ENCODE measurements around the gene WIPF1.

WIPF1 gene

DNA sequence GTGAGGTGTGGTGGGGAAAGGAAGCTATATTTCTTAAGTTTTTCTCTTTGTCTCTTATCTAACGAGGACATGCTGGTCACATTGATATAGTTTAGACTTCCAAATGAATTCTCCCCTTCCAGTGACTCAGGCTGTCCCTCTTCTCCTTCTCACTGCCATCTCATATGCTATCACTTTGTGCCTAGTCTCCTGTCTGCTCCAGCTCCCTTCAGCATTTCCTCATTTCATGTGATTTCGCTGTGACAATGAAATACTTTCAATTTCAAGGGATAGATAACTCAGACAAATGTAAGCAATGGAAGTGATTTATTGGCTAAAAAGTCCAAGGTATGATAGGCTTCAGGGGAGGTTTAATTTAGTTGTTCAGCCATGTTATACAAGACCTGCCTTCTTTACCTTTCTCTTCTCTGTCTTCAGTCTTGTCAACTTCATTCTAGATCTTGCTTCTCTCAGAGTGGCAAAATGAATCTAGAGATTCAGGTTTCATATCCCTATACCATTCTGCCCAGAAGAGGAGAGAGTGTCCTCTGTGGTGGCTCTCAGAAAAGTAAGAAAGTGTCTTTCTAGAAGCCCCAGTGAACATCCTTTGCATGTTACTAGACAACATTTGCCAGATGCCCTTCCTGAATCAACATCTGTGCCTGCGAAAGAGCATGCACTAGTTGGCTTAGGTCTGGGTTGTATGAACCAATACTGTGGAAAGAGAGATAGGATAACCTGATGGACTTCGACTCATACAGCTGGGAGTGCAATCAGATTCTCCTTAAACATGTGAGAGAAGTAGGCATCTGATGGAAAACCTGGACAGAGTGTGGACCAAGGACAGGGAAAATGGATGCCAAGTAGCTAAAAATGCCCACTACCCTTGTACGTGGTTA lies 80.9 kb downstream of the WIPF1 start:
- no peaks in the 10 kb centered on the region for H3K36me3 ChIP-seq (replicated peaks in 1 of 2; ENCODE audit: control insufficient read depth in 2 of 2, insufficient read depth in 2 of 2, low read length in 2 of 2)
- no peak overlapping the region for H3K14ac ChIP-seq (ENCODE audit: low read length)
- no peak overlapping the region for H3K4ac ChIP-seq (ENCODE audit: low read length)
- DNase-seq (ENCODE audit: low spot score) = no peak
- no peak overlapping the region for H2AFZ ChIP-seq (ENCODE audit: low read length)
- H2BK120ac ChIP-seq (ENCODE audit: low read depth, low read length) = no peak overlapping the region
- no peak overlapping the region for H3K9ac ChIP-seq (ENCODE audit: low read depth, low read length, poor library complexity)
- H4K91ac ChIP-seq (ENCODE audit: low read depth, low read length, poor library complexity) = no peak overlapping the region
- no peaks in the 10 kb centered on the region for H3K4me1 ChIP-seq (ENCODE audit: control insufficient read depth in 2 of 2, insufficient read depth in 1 of 2, low read depth in 1 of 2, low read length in 2 of 2)
- H3K27me3 ChIP-seq (ENCODE audit: control insufficient read depth in 3 of 3, insufficient read depth in 3 of 3, low read depth in 1 of 3, low read length in 3 of 3) = peaks cover 0 to 9% (median 2%) of the 10 kb centered on the region in 3 experiments
- no peak overlapping the region for H4K8ac ChIP-seq (ENCODE audit: low read depth, low read length)
- no peak overlapping the region for H3K4me3 ChIP-seq (ENCODE audit: low read length in 2 of 2)
- H3K79me1 ChIP-seq (ENCODE audit: low read depth, low read length) = no peaks in the 10 kb centered on the region
- no CpG with 5 or more reads among the region's 5 CpGs for WGBS, 2 donors (ENCODE audit: extremely low coverage in 2 of 2, insufficient read length in 2 of 2, insufficient replicate concordance in 1 of 2)
- no peak overlapping the region for H2BK5ac ChIP-seq (ENCODE audit: low read length)
- no peak overlapping the region for H2AK5ac ChIP-seq (ENCODE audit: low read depth, low read length)
- no peak overlapping the region for H2BK12ac ChIP-seq (ENCODE audit: low read length)
- H3K9me3 ChIP-seq (replicated peaks in 1 of 2; ENCODE audit: control insufficient read depth in 2 of 2, insufficient read depth in 1 of 2, low read depth in 1 of 2, low read length in 2 of 2) = peaks cover under 1 to 2% of the 10 kb centered on the region in 2 donors
- no peak overlapping the region for H3K23ac ChIP-seq (ENCODE audit: low read depth, low read length, poor library complexity)
- H3K18ac ChIP-seq (ENCODE audit: low read length) = no peak overlapping the region
- H3K27ac ChIP-seq (replicated peaks; ENCODE audit: low read length) = no peak overlapping the region
- H3K4me2 ChIP-seq (ENCODE audit: insufficient read depth, low read length, poor library complexity, severe bottlenecking) = no peak overlapping the region
- no peak overlapping the region for H2BK15ac ChIP-seq (ENCODE audit: low read length)

DNA sequence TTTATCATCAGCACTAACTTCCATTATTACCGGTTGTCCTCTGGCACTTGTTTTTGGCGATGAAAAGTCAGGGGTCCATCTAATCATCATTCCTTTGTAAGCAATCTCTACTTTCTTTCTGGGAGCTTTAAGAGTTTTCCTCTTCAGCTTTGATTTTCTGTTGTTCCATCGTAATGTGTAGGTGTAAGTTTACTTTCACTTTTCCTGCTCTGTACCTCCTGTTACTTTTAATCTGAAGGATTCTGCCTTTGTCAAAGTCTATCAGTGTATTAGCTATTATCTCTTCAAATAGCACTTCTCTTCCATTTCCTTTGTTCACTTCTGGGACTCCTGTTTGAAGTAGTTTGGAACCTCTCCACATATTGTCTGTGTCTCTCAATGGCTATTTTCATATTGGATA lies 85.3 kb downstream of the WIPF1 start:
- Histone ChIP-seq H2BK5ac (ENCODE audit: low read length) (no peak overlapping the region), H3K14ac (ENCODE audit: low read length) (no peak overlapping the region), H3K36me3 (replicated peaks in 1 of 2; ENCODE audit: control insufficient read depth in 2 of 2, insufficient read depth in 2 of 2, low read length in 2 of 2) (no peaks in the 10 kb centered on the region), H3K79me1 (ENCODE audit: low read depth, low read length) (no peaks in the 10 kb centered on the region), H2BK15ac (ENCODE audit: low read length) (no peak overlapping the region), H3K4me3 (ENCODE audit: low read length in 2 of 2) (no peak overlapping the region), H3K4me1 (ENCODE audit: control insufficient read depth in 2 of 2, insufficient read depth in 1 of 2, low read depth in 1 of 2, low read length in 2 of 2) (no peaks in the 10 kb centered on the region), H3K27me3 (ENCODE audit: control insufficient read depth in 3 of 3, insufficient read depth in 3 of 3, low read depth in 1 of 3, low read length in 3 of 3) (peaks cover 0 to 4% (median 0%) of the 10 kb centered on the region in 3 experiments), H3K27ac (replicated peaks; ENCODE audit: low read length) (no peak overlapping the region), H2BK12ac (ENCODE audit: low read length) (no peak overlapping the region), H2BK120ac (ENCODE audit: low read depth, low read length) (no peak overlapping the region), H3K4ac (ENCODE audit: low read length) (no peak overlapping the region), H3K18ac (ENCODE audit: low read length) (no peak overlapping the region), H3K9me3 (replicated peaks in 1 of 2; ENCODE audit: control insufficient read depth in 2 of 2, insufficient read depth in 1 of 2, low read depth in 1 of 2, low read length in 2 of 2) (peaks cover 7 to 23% of the 10 kb centered on the region in 2 donors), H4K91ac (ENCODE audit: low read depth, low read length, poor library complexity) (no peak overlapping the region), H3K4me2 (ENCODE audit: insufficient read depth, low read length, poor library complexity, severe bottlenecking) (no peak overlapping the region), H3K23ac (ENCODE audit: low read depth, low read length, poor library complexity) (no peak overlapping the region), H2AK5ac (ENCODE audit: low read depth, low read length) (no peak overlapping the region), H2AFZ (ENCODE audit: low read length) (no peak overlapping the region), H3K9ac (ENCODE audit: low read depth, low read length, poor library complexity) (no peak overlapping the region), H4K8ac (ENCODE audit: low read depth, low read length) (no peak overlapping the region)
- no peak for DNase-seq (ENCODE audit: low spot score)
- no CpG with 5 or more reads among the region's 3 CpGs for WGBS, 2 donors (ENCODE audit: extremely low coverage in 2 of 2, insufficient read length in 2 of 2, insufficient replicate concordance in 1 of 2)

GRCh38 chr2:174511580-174512260 lies 85.9 kb downstream of the WIPF1 start:
- Histone ChIP-seq H2BK5ac (ENCODE audit: low read length) (no peak overlapping the region), H3K14ac (ENCODE audit: low read length) (no peak overlapping the region), H3K4me1 (ENCODE audit: control insufficient read depth in 2 of 2, insufficient read depth in 1 of 2, low read depth in 1 of 2, low read length in 2 of 2) (no peaks in the 10 kb centered on the region), H3K23ac (ENCODE audit: low read depth, low read length, poor library complexity) (no peak overlapping the region), H3K9ac (ENCODE audit: low read depth, low read length, poor library complexity) (no peak overlapping the region), H3K4me2 (ENCODE audit: insufficient read depth, low read length, poor library complexity, severe bottlenecking) (no peak overlapping the region), H4K91ac (ENCODE audit: low read depth, low read length, poor library complexity) (no peak overlapping the region), H3K27me3 (ENCODE audit: control insufficient read depth in 3 of 3, insufficient read depth in 3 of 3, low read depth in 1 of 3, low read length in 3 of 3) (peaks cover 0 to 4% (median 0%) of the 10 kb centered on the region in 3 experiments), H2BK12ac (ENCODE audit: low read length) (no peak overlapping the region), H3K4me3 (ENCODE audit: low read length in 2 of 2) (no peak overlapping the region), H3K27ac (replicated peaks; ENCODE audit: low read length) (no peak overlapping the region), H3K18ac (ENCODE audit: low read length) (no peak overlapping the region), H4K8ac (ENCODE audit: low read depth, low read length) (no peak overlapping the region), H2BK15ac (ENCODE audit: low read length) (no peak overlapping the region), H3K9me3 (replicated peaks in 1 of 2; ENCODE audit: control insufficient read depth in 2 of 2, insufficient read depth in 1 of 2, low read depth in 1 of 2, low read length in 2 of 2) (peaks cover 7 to 23% of the 10 kb centered on the region in 2 donors), H3K4ac (ENCODE audit: low read length) (no peak overlapping the region), H2AFZ (ENCODE audit: low read length) (no peak overlapping the region), H3K79me1 (ENCODE audit: low read depth, low read length) (no peaks in the 10 kb centered on the region), H2BK120ac (ENCODE audit: low read depth, low read length) (no peak overlapping the region), H2AK5ac (ENCODE audit: low read depth, low read length) (no peak overlapping the region), H3K36me3 (replicated peaks in 1 of 2; ENCODE audit: control insufficient read depth in 2 of 2, insufficient read depth in 2 of 2, low read length in 2 of 2) (no peaks in the 10 kb centered on the region)
- DNase-seq (ENCODE audit: low spot score) = no peak
- WGBS, 2 donors (ENCODE audit: extremely low coverage in 2 of 2, insufficient read length in 2 of 2, insufficient replicate concordance in 1 of 2) = no CpG with 5 or more reads among the region's 5 CpGs

DNA sequence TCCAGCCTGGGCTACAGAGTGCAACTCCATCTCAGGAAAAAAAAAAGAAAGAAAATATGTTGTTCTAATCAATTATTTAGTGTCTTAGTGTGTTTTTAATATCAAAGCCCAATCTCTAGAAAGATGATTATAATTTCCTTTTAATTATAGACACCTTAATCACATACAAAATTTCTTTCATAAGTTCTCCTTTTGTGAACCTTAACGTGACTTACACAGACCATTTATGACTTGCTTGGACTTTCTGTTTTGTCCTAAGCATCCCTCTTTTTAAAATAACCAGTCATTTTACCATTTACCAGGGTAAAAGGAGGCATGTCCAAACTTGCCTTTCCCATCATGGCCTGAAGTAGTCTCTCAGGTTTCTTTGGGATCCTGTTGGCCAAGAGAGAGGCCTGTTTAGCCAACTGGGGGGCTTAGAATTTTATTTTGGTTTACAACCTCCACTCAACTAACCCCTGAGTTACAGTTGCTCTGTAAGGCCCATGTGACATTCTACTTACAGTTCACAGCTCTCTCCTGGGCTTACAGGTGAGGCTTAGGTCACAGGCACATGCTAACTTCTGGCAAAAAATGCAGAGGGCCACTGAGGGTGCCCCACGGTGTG lies 86.9 kb downstream of the WIPF1 start:
- Histone ChIP-seq H2BK5ac (ENCODE audit: low read length) (no peak overlapping the region), H3K79me1 (ENCODE audit: low read depth, low read length) (no peaks in the 10 kb centered on the region), H3K4me2 (ENCODE audit: insufficient read depth, low read length, poor library complexity, severe bottlenecking) (no peak overlapping the region), H3K4me3 (ENCODE audit: low read length in 2 of 2) (no peak overlapping the region), H3K27ac (replicated peaks; ENCODE audit: low read length) (no peak overlapping the region), H4K91ac (ENCODE audit: low read depth, low read length, poor library complexity) (no peak overlapping the region), H2AK5ac (ENCODE audit: low read depth, low read length) (no peak overlapping the region), H3K23ac (ENCODE audit: low read depth, low read length, poor library complexity) (no peak overlapping the region), H3K9ac (ENCODE audit: low read depth, low read length, poor library complexity) (no peak overlapping the region), H2BK120ac (ENCODE audit: low read depth, low read length) (no peak overlapping the region), H3K36me3 (replicated peaks in 1 of 2; ENCODE audit: control insufficient read depth in 2 of 2, insufficient read depth in 2 of 2, low read length in 2 of 2) (no peaks in the 10 kb centered on the region), H4K8ac (ENCODE audit: low read depth, low read length) (no peak overlapping the region), H2AFZ (ENCODE audit: low read length) (no peak overlapping the region), H3K14ac (ENCODE audit: low read length) (no peak overlapping the region), H3K4me1 (ENCODE audit: control insufficient read depth in 2 of 2, insufficient read depth in 1 of 2, low read depth in 1 of 2, low read length in 2 of 2) (no peaks in the 10 kb centered on the region), H3K4ac (ENCODE audit: low read length) (no peak overlapping the region), H2BK15ac (ENCODE audit: low read length) (no peak overlapping the region), H2BK12ac (ENCODE audit: low read length) (no peak overlapping the region), H3K18ac (ENCODE audit: low read length) (no peak overlapping the region), H3K27me3 (ENCODE audit: control insufficient read depth in 3 of 3, insufficient read depth in 3 of 3, low read depth in 1 of 3, low read length in 3 of 3) (no peaks in the 10 kb centered on the region), H3K9me3 (replicated peaks in 1 of 2; ENCODE audit: control insufficient read depth in 2 of 2, insufficient read depth in 1 of 2, low read depth in 1 of 2, low read length in 2 of 2) (peaks cover 7 to 23% of the 10 kb centered on the region in 2 donors)
- peak; percentile 38 for DNase-seq (ENCODE audit: low spot score)
- no CpG with 5 or more reads among the region's 2 CpGs for WGBS, 2 donors (ENCODE audit: extremely low coverage in 2 of 2, insufficient read length in 2 of 2, insufficient replicate concordance in 1 of 2)

Data from neuronal stem cell (in vitro differentiated cells).